ENCODE results near the gene PAGE4.

The PAGE4 gene

DNA sequence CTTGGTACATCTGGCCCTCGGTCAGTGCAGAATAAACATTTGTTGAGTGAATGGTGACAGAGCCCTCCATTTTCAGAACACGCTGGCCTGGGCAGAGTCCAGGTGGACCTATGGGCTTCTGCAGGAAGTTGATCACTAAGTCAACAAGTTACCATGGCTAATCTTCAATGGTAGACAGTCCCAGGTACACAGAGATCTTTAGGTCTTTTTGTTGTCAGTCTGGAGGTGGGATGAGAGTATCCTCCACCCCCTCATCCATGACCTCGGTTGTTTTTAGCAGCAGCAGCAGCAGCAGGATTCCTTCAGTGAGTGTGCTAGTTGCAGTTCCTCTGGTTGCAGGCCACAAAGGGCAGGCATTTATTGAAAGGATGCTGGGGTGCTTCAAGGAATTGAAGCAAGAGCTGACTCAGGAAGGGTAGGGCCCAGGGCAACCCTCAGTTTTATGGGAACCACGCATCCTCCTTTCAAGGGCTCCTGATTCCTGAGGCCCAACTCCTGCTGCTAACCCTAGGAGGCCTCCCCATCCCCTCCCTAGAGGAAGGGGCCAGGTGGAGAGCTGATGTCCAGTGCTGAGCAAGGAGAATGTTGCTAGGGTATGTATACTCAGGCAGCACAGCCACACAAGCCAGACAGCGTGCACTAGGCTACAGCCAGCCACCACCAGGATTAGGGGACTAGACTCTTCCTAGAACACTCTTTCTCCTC is 48.4 kb downstream of the PAGE4 start:
- no peak for DNase-seq

GRCh38 chrX:49878128-49878833 is 49.2 kb downstream of the PAGE4 start:
- no peak for DNase-seq

GRCh38 chrX:49878834-49879655 is 49.9 kb downstream of the PAGE4 start, which contains the start of gene USP27X:
USP27X (plus strand) TSS chrX:49879484; CDS start chrX:49880308, 824 bp downstream.
- DNase-seq, result peak; percentile 59 to 68

DNA sequence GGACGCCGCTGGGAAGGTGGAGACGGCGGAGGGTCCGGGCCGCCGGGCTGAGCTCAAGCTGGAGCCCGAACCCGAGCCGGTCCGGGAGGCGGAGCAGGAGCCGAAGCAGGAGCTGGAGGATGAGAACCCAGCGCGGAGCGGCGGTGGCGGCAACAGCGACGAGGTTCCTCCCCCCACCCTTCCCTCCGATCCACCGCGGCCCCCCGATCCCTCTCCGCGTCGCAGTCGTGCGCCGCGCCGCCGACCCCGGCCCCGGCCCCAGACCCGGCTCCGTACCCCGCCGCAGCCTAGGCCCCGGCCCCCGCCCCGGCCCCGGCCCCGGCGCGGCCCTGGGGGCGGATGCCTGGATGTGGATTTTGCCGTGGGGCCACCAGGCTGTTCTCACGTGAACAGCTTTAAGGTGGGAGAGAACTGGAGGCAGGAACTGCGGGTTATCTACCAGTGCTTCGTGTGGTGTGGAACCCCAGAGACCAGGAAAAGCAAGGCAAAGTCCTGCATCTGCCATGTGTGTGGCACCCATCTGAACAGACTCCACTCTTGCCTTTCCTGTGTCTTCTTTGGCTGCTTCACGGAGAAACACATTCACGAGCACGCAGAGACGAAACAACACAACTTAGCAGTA is 50.7 kb downstream of the PAGE4 start:
- DNase-seq, result no peak

DNA sequence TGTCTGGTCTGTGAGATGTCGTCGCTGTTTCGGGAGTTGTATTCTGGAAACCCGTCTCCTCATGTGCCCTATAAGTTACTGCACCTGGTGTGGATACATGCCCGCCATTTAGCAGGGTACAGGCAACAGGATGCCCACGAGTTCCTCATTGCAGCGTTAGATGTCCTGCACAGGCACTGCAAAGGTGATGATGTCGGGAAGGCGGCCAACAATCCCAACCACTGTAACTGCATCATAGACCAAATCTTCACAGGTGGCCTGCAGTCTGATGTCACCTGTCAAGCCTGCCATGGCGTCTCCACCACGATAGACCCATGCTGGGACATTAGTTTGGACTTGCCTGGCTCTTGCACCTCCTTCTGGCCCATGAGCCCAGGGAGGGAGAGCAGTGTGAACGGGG is 51.6 kb downstream of the PAGE4 start:
- DNase-seq, result no peak

Data from activated CD4-positive, alpha-beta T cell treated with anti-CD3 and anti-CD28 coated beads, Interleukin-2, amount 50 U/mL, for 48 hours (primary cell).